ENCODE data around the gene NPPB. TPM values are rescaled to one million over a fixed set of nuclear protein-coding genes. Genes with fewer than 3 reads are reported as not detected.

NPPB gene
- polyA plus RNA-seq, 1 donor (not counting 4 experiments of a cell fraction or from before 2014, with no cell fraction given): not detected

GRCh38 chr1:11873395-11874257 lies 14.9 kb upstream of the NPPB start:
- H3K27me3 ChIP-seq (ENCODE audit: control insufficient read depth, extremely low read depth, insufficient read depth, low read length): peaks cover 19% of the 10 kb centered on the region
- H3K4me3 ChIP-seq (ENCODE audit: control insufficient read depth in 2 of 3, extremely low read depth in 1 of 3, insufficient read depth in 2 of 3, low read depth in 1 of 3, low read length in 3 of 3): no peak overlapping the region
- no peak overlapping the region for H3K4me2 ChIP-seq (ENCODE audit: control insufficient read depth, extremely low read depth, insufficient read depth, low read depth, low read length)
- FAIRE-seq: no peak
- H3K9me1 ChIP-seq (ENCODE audit: control insufficient read depth, extremely low read depth, insufficient read depth, low read length): no peaks in the 10 kb centered on the region
- no peak overlapping the region for H3K27ac ChIP-seq (ENCODE audit: control insufficient read depth, insufficient read depth, low read length)
- no peak for DNase-seq (ENCODE audit: low read depth, low spot score)
- dilution Hi-C loops (cut with MboI; ENCODE audit: extremely low pct_ligation_motif_present, low sequenced_read_pairs): no loop called here
- no peaks in the 10 kb centered on the region for H4K20me1 ChIP-seq (ENCODE audit: control insufficient read depth, extremely low read depth, insufficient read depth, low read length)
- TF ChIP-seq, protein P1, sequence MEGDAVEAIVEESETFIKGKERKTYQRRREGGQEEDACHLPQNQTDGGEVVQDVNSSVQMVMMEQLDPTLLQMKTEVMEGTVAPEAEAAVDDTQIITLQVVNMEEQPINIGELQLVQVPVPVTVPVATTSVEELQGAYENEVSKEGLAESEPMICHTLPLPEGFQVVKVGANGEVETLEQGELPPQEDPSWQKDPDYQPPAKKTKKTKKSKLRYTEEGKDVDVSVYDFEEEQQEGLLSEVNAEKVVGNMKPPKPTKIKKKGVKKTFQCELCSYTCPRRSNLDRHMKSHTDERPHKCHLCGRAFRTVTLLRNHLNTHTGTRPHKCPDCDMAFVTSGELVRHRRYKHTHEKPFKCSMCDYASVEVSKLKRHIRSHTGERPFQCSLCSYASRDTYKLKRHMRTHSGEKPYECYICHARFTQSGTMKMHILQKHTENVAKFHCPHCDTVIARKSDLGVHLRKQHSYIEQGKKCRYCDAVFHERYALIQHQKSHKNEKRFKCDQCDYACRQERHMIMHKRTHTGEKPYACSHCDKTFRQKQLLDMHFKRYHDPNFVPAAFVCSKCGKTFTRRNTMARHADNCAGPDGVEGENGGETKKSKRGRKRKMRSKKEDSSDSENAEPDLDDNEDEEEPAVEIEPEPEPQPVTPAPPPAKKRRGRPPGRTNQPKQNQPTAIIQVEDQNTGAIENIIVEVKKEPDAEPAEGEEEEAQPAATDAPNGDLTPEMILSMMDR (optimal IDR thresholded peaks at IDR 0.05 in 1 of 3, IDR thresholded peaks at IDR 0.05 in 1 of 3, conservative IDR thresholded peaks at IDR 0.05 in 1 of 3; ENCODE audit: extremely low read depth in 1 of 3, insufficient read depth in 2 of 3, low read length in 3 of 3): no peak
- no peak for TF ChIP-seq EZH2 (IDR thresholded peaks at IDR 0.05; ENCODE audit: low read length)
- no peak overlapping the region for H3K9ac ChIP-seq (ENCODE audit: control insufficient read depth, extremely low read depth, insufficient read depth, low read length)
- H3K9me3 ChIP-seq (ENCODE audit: control insufficient read depth, low read depth, low read length): no peaks in the 10 kb centered on the region
- H3K79me2 ChIP-seq (ENCODE audit: control insufficient read depth, insufficient read depth, low read length): no peaks in the 10 kb centered on the region
- no peaks in the 10 kb centered on the region for H3K4me1 ChIP-seq (ENCODE audit: control insufficient read depth, extremely low read depth, insufficient read depth, low read length)
- H3K36me3 ChIP-seq (ENCODE audit: control insufficient read depth in 2 of 2, extremely low read depth in 1 of 2, insufficient read depth in 2 of 2, low read length in 2 of 2): no peaks in the 10 kb centered on the region
- no peak overlapping the region for H2AFZ ChIP-seq (ENCODE audit: control insufficient read depth, low read length)

GRCh38 chr1:11872545-11872944 lies 13.8 kb upstream of the NPPB start:
- DNase-seq (ENCODE audit: low read depth, low spot score) (no peak), FAIRE-seq (no peak)
- Histone ChIP-seq H3K9me1 (ENCODE audit: control insufficient read depth, extremely low read depth, insufficient read depth, low read length) (no peaks in the 10 kb centered on the region), H2AFZ (ENCODE audit: control insufficient read depth, low read length) (no peak overlapping the region), H3K36me3 (ENCODE audit: control insufficient read depth in 2 of 2, extremely low read depth in 1 of 2, insufficient read depth in 2 of 2, low read length in 2 of 2) (no peaks in the 10 kb centered on the region), H3K9ac (ENCODE audit: control insufficient read depth, extremely low read depth, insufficient read depth, low read length) (no peak overlapping the region), H3K4me1 (ENCODE audit: control insufficient read depth, extremely low read depth, insufficient read depth, low read length) (no peaks in the 10 kb centered on the region), H3K79me2 (ENCODE audit: control insufficient read depth, insufficient read depth, low read length) (no peaks in the 10 kb centered on the region), H3K4me3 (ENCODE audit: control insufficient read depth in 2 of 3, extremely low read depth in 1 of 3, insufficient read depth in 2 of 3, low read depth in 1 of 3, low read length in 3 of 3) (no peak overlapping the region), H4K20me1 (ENCODE audit: control insufficient read depth, extremely low read depth, insufficient read depth, low read length) (no peaks in the 10 kb centered on the region), H3K4me2 (ENCODE audit: control insufficient read depth, extremely low read depth, insufficient read depth, low read depth, low read length) (no peak overlapping the region), H3K27ac (ENCODE audit: control insufficient read depth, insufficient read depth, low read length) (no peak overlapping the region), H3K27me3 (ENCODE audit: control insufficient read depth, extremely low read depth, insufficient read depth, low read length) (peaks cover 15% of the 10 kb centered on the region), H3K9me3 (ENCODE audit: control insufficient read depth, low read depth, low read length) (no peaks in the 10 kb centered on the region)
- dilution Hi-C loops (cut with MboI; ENCODE audit: extremely low pct_ligation_motif_present, low sequenced_read_pairs): no loop called here
- TF ChIP-seq, protein P1 (optimal IDR thresholded peaks at IDR 0.05 in 1 of 3, IDR thresholded peaks at IDR 0.05 in 1 of 3, conservative IDR thresholded peaks at IDR 0.05 in 1 of 3; ENCODE audit: extremely low read depth in 1 of 3, insufficient read depth in 2 of 3, low read length in 3 of 3): no peak

Data from keratinocyte (primary cell).